ENCODE measurements around the gene COL4A5. TPM values are rescaled to one million over a fixed set of nuclear protein-coding genes. Genes with fewer than 3 reads are reported as not detected.

COL4A5 gene
- total and polyA plus RNA-seq, 2 donors (not counting 3 experiments of a cell fraction or from before 2014, with no cell fraction given): 15.4 to 28.8 TPM

- BruUV-seq (replicated peaks): no TSS peak
Observed at GRCh38 chrX:108412783-108413182, 26.9 kb upstream of the COL4A5 start.

GRCh38 chrX:108415146-108415545 is 24.5 kb upstream of the COL4A5 start:
- no TSS peak for BruUV-seq (replicated peaks)
- dilution Hi-C loops (cut with MboI; ENCODE audit: extremely low pct_ligation_motif_present, low sequenced_read_pairs) (no loop called here), intact Hi-C loops (cut with micrococcal nuclease) (no loop called here)
- POLR2A ChIA-PET: no interaction called here
- H3K27me3 ChIP-seq (ENCODE audit: control insufficient read depth in 2 of 2, insufficient read depth in 2 of 2, low read length in 2 of 2): no peaks in the 10 kb centered on the region
- H3K9ac ChIP-seq (replicated peaks; ENCODE audit: extremely low read depth, insufficient read depth, low read length): no peak overlapping the region
- no peaks in the 10 kb centered on the region for H3K79me2 ChIP-seq (ENCODE audit: control insufficient read depth, insufficient read depth, low read length)
- H3K4me3 ChIP-seq (replicated peaks in 1 of 3; ENCODE audit: insufficient read depth in 1 of 3, low read depth in 1 of 3, low read length in 3 of 3): no peak overlapping the region
- H2AFZ ChIP-seq (ENCODE audit: low read depth, low read length): no peak overlapping the region
- H3K9me1 ChIP-seq (replicated peaks; ENCODE audit: control insufficient read depth, extremely low read depth, insufficient read depth, low read length): no peaks in the 10 kb centered on the region
- no peak overlapping the region for H3K4me2 ChIP-seq (ENCODE audit: insufficient read depth, low read length)
- no peaks in the 10 kb centered on the region for H3K36me3 ChIP-seq (ENCODE audit: control insufficient read depth in 2 of 2, extremely low read depth in 1 of 2, insufficient read depth in 2 of 2, low read length in 2 of 2)
- H3K9me3 ChIP-seq (replicated peaks; ENCODE audit: control insufficient read depth, insufficient read depth, low read length): no peaks in the 10 kb centered on the region
- no peak overlapping the region for H3K27ac ChIP-seq (ENCODE audit: insufficient read depth, low read depth, low read length)
- peaks cover 5% of the 10 kb centered on the region for H3K4me1 ChIP-seq (ENCODE audit: control insufficient read depth, extremely low read depth, insufficient read depth, low read length)
- no peak for TF ChIP-seq MAX (IDR thresholded peaks at IDR 0.05; ENCODE audit: insufficient read depth, insufficient read length)
- TF ChIP-seq MYC (IDR thresholded peaks at IDR 0.05; ENCODE audit: low read depth, low read length): no peak
- TF ChIP-seq FOS (IDR thresholded peaks at IDR 0.05; ENCODE audit: borderline replicate concordance, insufficient read depth, low read length): no peak
- no peak for TF ChIP-seq CTCF (IDR thresholded peaks at IDR 0.05; ENCODE audit: extremely low read depth in 1 of 2, insufficient read depth in 1 of 2, low read depth in 1 of 2, low read length in 2 of 2)
- TF ChIP-seq EZH2 (IDR thresholded peaks at IDR 0.05; ENCODE audit: borderline replicate concordance, low read depth, low read length, severe bottlenecking): no peak
- TF ChIP-seq POLR2A (IDR thresholded peaks at IDR 0.05; ENCODE audit: low read depth, low read length): no peak
- TF ChIP-seq POLR2AphosphoS5 (IDR thresholded peaks at IDR 0.05; ENCODE audit: insufficient read depth, low read depth, low read length): no peak
- TF ChIP-seq JUN (IDR thresholded peaks at IDR 0.05; ENCODE audit: borderline replicate concordance, insufficient read depth, insufficient read length, low read depth): no peak
- no peak for TF ChIP-seq GATA2 (IDR thresholded peaks at IDR 0.05; ENCODE audit: insufficient read depth, insufficient read length, low read depth, low read length)
- no peak for FAIRE-seq
- no peaks in the 10 kb centered on the region for H4K20me1 ChIP-seq (replicated peaks; ENCODE audit: control insufficient read depth, extremely low read depth, insufficient read depth, low read length)
- peak; percentile 7 for DNase-seq (ENCODE audit: low read depth, low spot score)
- CTCF ChIA-PET: no interaction called here

More at GRCh38 chrX:108412783-108413182, 26.9 kb upstream of the COL4A5 start:
- Histone ChIP-seq H3K4me2 (ENCODE audit: insufficient read depth, low read length) (no peak overlapping the region), H3K4me3 (replicated peaks in 1 of 3; ENCODE audit: insufficient read depth in 1 of 3, low read depth in 1 of 3, low read length in 3 of 3) (no peak overlapping the region), H3K27ac (ENCODE audit: insufficient read depth, low read depth, low read length) (no peak overlapping the region), H4K20me1 (replicated peaks; ENCODE audit: control insufficient read depth, extremely low read depth, insufficient read depth, low read length) (no peaks in the 10 kb centered on the region), H3K9ac (replicated peaks; ENCODE audit: extremely low read depth, insufficient read depth, low read length) (no peak overlapping the region), H3K9me3 (replicated peaks; ENCODE audit: control insufficient read depth, insufficient read depth, low read length) (no peaks in the 10 kb centered on the region), H3K4me1 (ENCODE audit: control insufficient read depth, extremely low read depth, insufficient read depth, low read length) (peaks cover 5% of the 10 kb centered on the region), H3K36me3 (ENCODE audit: control insufficient read depth in 2 of 2, extremely low read depth in 1 of 2, insufficient read depth in 2 of 2, low read length in 2 of 2) (no peaks in the 10 kb centered on the region), H2AFZ (ENCODE audit: low read depth, low read length) (no peak overlapping the region), H3K27me3 (ENCODE audit: control insufficient read depth in 2 of 2, insufficient read depth in 2 of 2, low read length in 2 of 2) (no peaks in the 10 kb centered on the region), H3K79me2 (ENCODE audit: control insufficient read depth, insufficient read depth, low read length) (no peaks in the 10 kb centered on the region), H3K9me1 (replicated peaks; ENCODE audit: control insufficient read depth, extremely low read depth, insufficient read depth, low read length) (no peaks in the 10 kb centered on the region)
- dilution Hi-C loops (cut with MboI; ENCODE audit: extremely low pct_ligation_motif_present, low sequenced_read_pairs) (no loop called here), intact Hi-C loops (cut with micrococcal nuclease) (no loop called here)
- FAIRE-seq: no peak
- DNase-seq (ENCODE audit: low read depth, low spot score): no peak
- ChIA-PET CTCF (no interaction called here), POLR2A (no interaction called here)
- TF ChIP-seq FOS (IDR thresholded peaks at IDR 0.05; ENCODE audit: borderline replicate concordance, insufficient read depth, low read length) (no peak), MYC (IDR thresholded peaks at IDR 0.05; ENCODE audit: low read depth, low read length) (no peak), POLR2AphosphoS5 (IDR thresholded peaks at IDR 0.05; ENCODE audit: insufficient read depth, low read depth, low read length) (no peak)
